Natural killer cell (primary cell): ENCODE measurements around the gene CYFIP2. TPM values are rescaled to one million over a fixed set of nuclear protein-coding genes. Genes with fewer than 3 reads are reported as not detected.

Experiments
- ATAC-seq, 3 donors: fragments of 150-1000 bp in 2 of 3; fragments of 200-7000 bp in 1 of 3; cut with Tn5 transposase; 1 replicate in 1 of 3; 2 replicates in 2 of 3; pipeline ENCODE4 v1.10.0; 2021; ENCODE audit warnings: mild to moderate bottlenecking in 2 of 3, moderate library complexity in 2 of 3
- DNase-seq, 2 donors: peaks; one replicate each; pipeline versions ENCODE4 v3.0.0 to v3.0.0-alpha.2; 2013 to 2021; ENCODE audit warnings: mixed read lengths in 1 of 2
- H3K27ac ChIP-seq: one replicate; pipeline ENCODE4 v1.5.1; 2013; ENCODE audit warnings: mild to moderate bottlenecking, low read length
- H3K27me3 ChIP-seq: one replicate; pipeline ENCODE4 v1.6.1; 2013; ENCODE audit warnings: low read length; ENCODE audit not compliant: control insufficient read depth, insufficient read depth
- H3K36me3 ChIP-seq: one replicate; pipeline ENCODE4 v1.6.1; 2013; ENCODE audit warnings: low read length; ENCODE audit not compliant: control insufficient read depth, insufficient read depth
- H3K4me1 ChIP-seq: one replicate; pipeline ENCODE4 v1.6.1; 2013; ENCODE audit warnings: low read length; ENCODE audit not compliant: control insufficient read depth, insufficient read depth
- H3K4me3 ChIP-seq: one replicate; pipeline ENCODE4 v1.5.1; 2013; ENCODE audit warnings: low read length
- H3K9me3 ChIP-seq: one replicate; pipeline ENCODE4 v1.6.1; 2013; ENCODE audit warnings: low read length; ENCODE audit not compliant: control insufficient read depth, insufficient read depth
- H3K27ac Mint-ChIP-seq, 2 donors: one replicate each; pipeline ENCODE4 v1.8.0; 2022; ENCODE audit warnings: mild to moderate bottlenecking in 2 of 2, mixed read lengths in 2 of 2, moderate library complexity in 1 of 2
- H3K27me3 Mint-ChIP-seq, 2 donors: one replicate each; pipeline ENCODE4 v1.8.0; 2022; ENCODE audit warnings: low read depth in 2 of 2, mixed read lengths in 2 of 2
- H3K36me3 Mint-ChIP-seq: one replicate; pipeline ENCODE4 v1.8.0; 2022; ENCODE audit warnings: mixed read lengths
- H3K4me1 Mint-ChIP-seq, 2 donors: one replicate each; pipeline ENCODE4 v1.8.0; 2022; ENCODE audit warnings: mixed read lengths in 2 of 2
- H3K4me3 Mint-ChIP-seq: one replicate; pipeline ENCODE4 v1.8.0; 2022; ENCODE audit warnings: mild to moderate bottlenecking, moderate library complexity, mixed read lengths
- H3K9me3 Mint-ChIP-seq, 2 donors: one replicate each; pipeline ENCODE4 v1.8.0; 2022; ENCODE audit warnings: mixed read lengths in 2 of 2
- CTCF ChIP-seq: fragments of 200-600 bp; IDR thresholded peaks from one replicate; pipeline ENCODE4 v1.8.0; 2022; ENCODE audit warnings: antibody characterized with exemption
- WGBS: methylation state at CpG from one replicate; pipeline ENCODE4 v1.1.7; 2013; ENCODE audit warnings: missing lambda C conversion rate; ENCODE audit not compliant: insufficient coverage; 5-methylcytosine and 5-hydroxymethylcytosine counted together
- intact Hi-C: fragments of 100-400 bp; cut with micrococcal nuclease; formaldehyde crosslinking; loops from one replicate; pipeline ENCODE4 v1.14.2; 2022
- total RNA-seq, 4 donors: library from RNA; stranded (reverse); fragments of 120-200 nt in 1 of 4; gene quantifications; one replicate each; pipeline versions ENCODE4 v1.2.3 to v1.2.4, GENCODE V29; 2013 to 2022

The CYFIP2 gene
- total RNA-seq, 3 donors from 2014 or later (not counting 1 experiment from before 2014, with no cell fraction given), result 464 to 542 (median 532) TPM

- no peaks in the 10 kb centered on the region for H3K9me3 Mint-ChIP-seq
- H3K4me3 ChIP-seq, result no peak overlapping the region
- no CpG with 5 or more reads among the region's 1 CpG for WGBS
- DNase-seq (no peak), ATAC-seq (no peak)
- no peak overlapping the region for H3K27ac ChIP-seq
- peaks cover 90% of the 10 kb centered on the region for H3K36me3 ChIP-seq
- no peaks in the 10 kb centered on the region for H3K27me3 ChIP-seq
- H3K36me3 Mint-ChIP-seq, result peaks cover 44% of the 10 kb centered on the region
- H3K4me1 Mint-ChIP-seq, result peaks cover 10 to 28% of the 10 kb centered on the region in 2 donors
- H3K4me1 ChIP-seq, result peaks cover 13% of the 10 kb centered on the region
- TF ChIP-seq CTCF, result no peak
- H3K4me3 Mint-ChIP-seq, result no peak overlapping the region
- peak overlapping the region; percentile 80 to 88 for H3K27ac Mint-ChIP-seq
- no peaks in the 10 kb centered on the region for H3K9me3 ChIP-seq
- intact Hi-C loops, result no loop called here
- no peaks in the 10 kb centered on the region for H3K27me3 Mint-ChIP-seq
Observed at GRCh38 chr5:157387041-157387563, 121.2 kb downstream of the CYFIP2 start.

- peaks cover 91% of the 10 kb centered on the region for H3K36me3 ChIP-seq
- DNase-seq, result no peak
- no peak for TF ChIP-seq CTCF
- intact Hi-C loops, result no loop called here
- H3K27me3 ChIP-seq, result no peaks in the 10 kb centered on the region
- H3K4me1 ChIP-seq, result peaks cover 13% of the 10 kb centered on the region
- no peak for ATAC-seq
- H3K9me3 Mint-ChIP-seq, result no peaks in the 10 kb centered on the region
- peaks cover 42% of the 10 kb centered on the region for H3K36me3 Mint-ChIP-seq
- H3K27ac ChIP-seq, result no peak overlapping the region
- no peak overlapping the region for H3K4me3 ChIP-seq
- no peaks in the 10 kb centered on the region for H3K9me3 ChIP-seq
- peaks cover 10 to 28% of the 10 kb centered on the region in 2 donors for H3K4me1 Mint-ChIP-seq
- H3K27me3 Mint-ChIP-seq, result no peaks in the 10 kb centered on the region
- H3K4me3 Mint-ChIP-seq, result no peak overlapping the region
- H3K27ac Mint-ChIP-seq, result peak overlapping the region; percentile 80 to 88
- 97% methylated on average over 3 of the region's 3 CpGs for WGBS
Observed at GRCh38 chr5:157387683-157388093, 121.8 kb downstream of the CYFIP2 start.

GRCh38 chr5:157388111-157388710 lies 122.3 kb downstream of the CYFIP2 start:
- no peak overlapping the region for H3K27ac ChIP-seq
- peaks cover 13% of the 10 kb centered on the region for H3K4me1 ChIP-seq
- Mint-ChIP-seq H3K27me3 (no peaks in the 10 kb centered on the region), H3K4me3 (no peak overlapping the region), H3K9me3 (no peaks in the 10 kb centered on the region), H3K27ac (peak overlapping the region; percentile 80 to 88), H3K4me1 (peaks cover 14 to 29% of the 10 kb centered on the region in 2 donors), H3K36me3 (peaks cover 42% of the 10 kb centered on the region)
- no peak for ATAC-seq
- no peak overlapping the region for H3K4me3 ChIP-seq
- intact Hi-C loops, result no loop called here
- H3K27me3 ChIP-seq, result no peaks in the 10 kb centered on the region
- DNase-seq, result no peak
- H3K36me3 ChIP-seq, result peaks cover 90% of the 10 kb centered on the region
- no peak for TF ChIP-seq CTCF
- H3K9me3 ChIP-seq, result no peaks in the 10 kb centered on the region

GRCh38 chr5:157389103-157389502 lies 123.2 kb downstream of the CYFIP2 start:
- ATAC-seq, result no peak
- intact Hi-C loops, result no loop called here
- H3K27ac ChIP-seq, result peak overlapping the region; percentile 68

More at GRCh38 chr5:157389103-157389502, 123.2 kb downstream of the CYFIP2 start:
- Mint-ChIP-seq H3K4me3 (no peak overlapping the region), H3K27me3 (no peaks in the 10 kb centered on the region), H3K36me3 (peaks cover 40% of the 10 kb centered on the region), H3K27ac (peak overlapping the region; percentile 80 to 88), H3K9me3 (no peaks in the 10 kb centered on the region), H3K4me1 (peaks cover 22 to 30% of the 10 kb centered on the region in 2 donors)
- peaks cover 89% of the 10 kb centered on the region for H3K36me3 ChIP-seq
- no peaks in the 10 kb centered on the region for H3K27me3 ChIP-seq
- 98% methylated on average over 17 of the region's 17 CpGs for WGBS
- peaks cover 13% of the 10 kb centered on the region for H3K4me1 ChIP-seq
- H3K4me3 ChIP-seq, result no peak overlapping the region
- TF ChIP-seq CTCF, result no peak
- no peak for DNase-seq
- no peaks in the 10 kb centered on the region for H3K9me3 ChIP-seq
